Fibroblast of the aortic adventitia (primary cell): ENCODE measurements around the gene BCR. TPM values are rescaled to one million over a fixed set of nuclear protein-coding genes. Genes with fewer than 3 reads are reported as not detected.

Experiments
- DNase-seq: peaks from one replicate; pipeline ENCODE4 v3.0.0-alpha.2; 2010; ENCODE audit warnings: low read depth
- H3K4me3 ChIP-seq: 2 replicates; pipeline ENCODE4 v1.5.1; 2011; ENCODE audit warnings: low read depth, mild to moderate bottlenecking, control low read depth, low read length, moderate library complexity
- CTCF ChIP-seq: IDR thresholded peaks from 2 replicates; pipeline ENCODE4 v1.5.1; 2011; ENCODE audit warnings: mild to moderate bottlenecking, low read length, control low read depth, inconsistent platforms; ENCODE audit not compliant: insufficient read depth
- total RNA-seq: library from RNA; depleted of rRNA; stranded (reverse); fragments of >200 nt; gene quantifications from 2 replicates; pipeline ENCODE4 v1.2.3, GENCODE V29; 2012; ENCODE audit warnings: low replicate concordance

The BCR gene
- total RNA-seq, 1 donor, result 37.3 TPM

GRCh38 chr22:23217171-23218052 is 37.1 kb downstream of the BCR start:
- DNase-seq, result no peak
- no peak for TF ChIP-seq CTCF
- H3K4me3 ChIP-seq, result no peak overlapping the region

- H3K4me3 ChIP-seq, result no peak overlapping the region
- TF ChIP-seq CTCF, result no peak
- no peak for DNase-seq
Measured at GRCh38 chr22:23218053-23218866, 38.0 kb downstream of the BCR start.

GRCh38 chr22:23218867-23219251 is 38.5 kb downstream of the BCR start:
- no peak overlapping the region for H3K4me3 ChIP-seq
- no peak for TF ChIP-seq CTCF
- DNase-seq, result no peak

GRCh38 chr22:23219317-23219716 is 39.0 kb downstream of the BCR start:
- no peak overlapping the region for H3K4me3 ChIP-seq
- no peak for DNase-seq
- TF ChIP-seq CTCF, result no peak

GRCh38 chr22:23219822-23220484 is 39.6 kb downstream of the BCR start:
- TF ChIP-seq CTCF, result no peak
- no peak overlapping the region for H3K4me3 ChIP-seq
- no peak for DNase-seq

- no peak overlapping the region for H3K4me3 ChIP-seq
- DNase-seq, result peak; percentile 90
- TF ChIP-seq CTCF, result no peak
Measured at GRCh38 chr22:23220485-23221350, 40.4 kb downstream of the BCR start.
